GM10266 (cell line): ENCODE measurements around the gene ICAM5.
A peak's percentile ranks its signal among the peaks of the same experiment; 100 is the strongest.
"Not testable (repeated sequence)": the region's sequence is repeated elsewhere in the genome, so short reads cannot be mapped to it uniquely, and the experiment has no call there.

Experiments used
- DNase-seq: peaks from one replicate; pipeline ENCODE4 v3.0.0; 2012; ENCODE audit errors: extremely low spot score
- CTCF ChIP-seq: IDR thresholded peaks from 2 replicates; pipeline ENCODE4 v1.5.1; 2012; ENCODE audit warnings: mild to moderate bottlenecking, low read depth; ENCODE audit not compliant: control insufficient read depth, insufficient read depth; ENCODE audit errors: missing control alignments

ICAM5 gene

GRCh38 chr19:10289836-10290356 lies at the start of gene ICAM5:
Gene ICAM5, plus strand, starts transcription at chr19:10289952. Its CDS starts 92 bp downstream, at chr19:10290044.
- no peak for TF ChIP-seq CTCF
- DNase-seq = no peak

GRCh38 chr19:10241826-10242449 lies 47.8 kb upstream of the ICAM5 start:
- DNase-seq = not testable (repeated sequence)

- DNase-seq = no peak
- no peak for TF ChIP-seq CTCF
Measured at GRCh38 chr19:10243606-10244005, 46.1 kb upstream of the ICAM5 start.

GRCh38 chr19:10245189-10245939 lies 44.4 kb upstream of the ICAM5 start:
- DNase-seq = no peak
- TF ChIP-seq CTCF = no peak

- TF ChIP-seq CTCF = no peak
- no peak for DNase-seq
Measured at GRCh38 chr19:10246511-10246910, 43.2 kb upstream of the ICAM5 start.

GRCh38 chr19:10251792-10252694 lies 37.7 kb upstream of the ICAM5 start, which contains the start of gene MRPL4:
Gene MRPL4, plus strand, starts transcription at chr19:10252214. Its CDS starts 40 bp downstream, at chr19:10252254.
- DNase-seq = peak; percentile 95
- no peak for TF ChIP-seq CTCF

- DNase-seq = no peak
- no peak for TF ChIP-seq CTCF
Measured at GRCh38 chr19:10252707-10253106, 37.0 kb upstream of the ICAM5 start.
